Right lung (tissue), 5 donors: ENCODE measurements around the gene RABL2B. TPM values are rescaled to one million over a fixed set of nuclear protein-coding genes. Genes with fewer than 3 reads are reported as not detected.

Experiments used
- DNase-seq, 2 donors: peaks; one replicate each; pipeline ENCODE4 v3.0.0-alpha.2; 2013
- polyA plus RNA-seq, 5 donors: library from polyadenylated mRNA; unstranded; fragments of 120-200 nt; gene quantifications; one replicate each; pipeline versions ENCODE4 v1.2.1 to v1.2.3, GENCODE V29; 2013; ENCODE audit warnings: inconsistent platforms in 1 of 5, low replicate concordance in 1 of 5; ENCODE audit not compliant: insufficient read length in 5 of 5, insufficient read depth in 1 of 5

The RABL2B gene
- polyA plus RNA-seq, 5 donors, result 57.2 to 74.9 (median 58.8) TPM

GRCh38 chr22:50723991-50724390 is 59.4 kb downstream of the RABL2B start:
- no peak for DNase-seq

GRCh38 chr22:50722716-50723428 is 60.6 kb downstream of the RABL2B start:
- DNase-seq, result no peak

GRCh38 chr22:50722048-50722701 is 61.3 kb downstream of the RABL2B start:
- DNase-seq, result no peak

- DNase-seq, result no peak
These were observed 62.1 kb downstream of the RABL2B start for GRCh38 chr22:50721257-50721844.

GRCh38 chr22:50720301-50721256 is 62.9 kb downstream of the RABL2B start:
- DNase-seq, result no peak

- DNase-seq, result no peak
These were observed 63.6 kb downstream of the RABL2B start for GRCh38 chr22:50719814-50720300.

GRCh38 chr22:50718352-50718709 is 65.1 kb downstream of the RABL2B start:
- no peak for DNase-seq

GRCh38 chr22:50717709-50718351 is 65.6 kb downstream of the RABL2B start:
- DNase-seq, result no peak

Other genes with a start within 250 kb of the RABL2B start
- under 1 TPM in 2 of 5 donors, not detected in 3; 0.04 to 0.05 TPM for gene KLHDC7B, start 237.7 kb downstream of the RABL2B start, polyA plus RNA-seq
- gene SYCE3, start 220.7 kb downstream of the RABL2B start, polyA plus RNA-seq, result not detected
- gene CPT1B, start 205.2 kb downstream of the RABL2B start, polyA plus RNA-seq, result 10 to 100 TPM in 4 of 5 donors, 1 to 10 TPM in 1; 8.8 to 12.4 (median 12.1) TPM
- 10 to 100 TPM; 75.5 to 84.8 (median 82.1) TPM for gene CHKB, start 200.8 kb downstream of the RABL2B start, polyA plus RNA-seq
- 1 to 10 TPM in 1 of 5 donors, under 1 TPM in 4; 0.56 to 1.1 (median 0.85) TPM for gene MAPK8IP2, start 182.8 kb downstream of the RABL2B start, polyA plus RNA-seq
- gene ARSA, start 155.5 kb downstream of the RABL2B start, polyA plus RNA-seq, result 10 to 100 TPM; 14.2 to 27.7 (median 18.1) TPM
- 10 to 100 TPM; 14.0 to 35.7 (median 22.7) TPM for gene SHANK3, start 110.8 kb downstream of the RABL2B start, polyA plus RNA-seq
- under 1 TPM; 0.26 to 0.54 (median 0.37) TPM for gene ACR, start 45.4 kb downstream of the RABL2B start, polyA plus RNA-seq